ENCODE measurements around the gene MPLKIP.
"Not testable (repeated sequence)": the region's sequence is repeated elsewhere in the genome, so short reads cannot be mapped to it uniquely, and the experiment has no call there.

GRCh38 chr7:40173121-40173520 lies 38.7 kb upstream of the MPLKIP start:
- not testable (repeated sequence) for TF ChIP-seq CTCF (conservative IDR thresholded peaks at IDR 0.05; ENCODE audit: low read length); EZH2phosphoT487 (IDR thresholded peaks at IDR 0.05; ENCODE audit: borderline replicate concordance)
